ENCODE data around the gene AFF3.
"Not testable (repeated sequence)": the region's sequence is repeated elsewhere in the genome, so short reads cannot be mapped to it uniquely, and the experiment has no call there.

Gene AFF3

DNA sequence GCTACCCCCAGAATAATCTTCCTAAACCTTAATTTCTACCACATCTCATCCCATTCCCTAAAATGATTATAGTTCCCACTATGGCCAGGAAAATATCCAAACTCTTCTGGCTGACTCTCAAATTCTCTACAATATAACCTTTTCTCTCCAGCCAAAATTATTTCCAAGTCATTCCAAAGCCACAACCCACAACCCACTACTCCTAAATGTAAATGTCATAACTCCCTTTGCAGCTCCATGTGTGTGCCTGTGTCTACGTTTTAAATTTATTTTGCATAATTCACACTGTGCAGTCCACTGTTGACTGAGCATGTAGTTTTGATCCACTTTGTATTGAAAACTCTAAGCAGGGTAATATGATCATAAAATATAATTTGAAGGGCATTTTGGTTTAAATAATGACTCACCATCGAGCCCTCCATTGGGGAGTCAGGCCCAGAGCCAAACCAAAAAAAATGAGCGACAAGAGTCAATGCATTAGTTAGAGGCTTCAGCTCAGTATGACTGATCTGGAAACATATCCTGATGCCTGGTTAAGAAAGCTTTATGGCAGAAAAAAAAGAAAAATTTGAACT lies 171.0 kb downstream of the AFF3 start:
- peak; percentile 28 for DNase-seq (ENCODE audit: low spot score)
- no peak for FAIRE-seq

DNA sequence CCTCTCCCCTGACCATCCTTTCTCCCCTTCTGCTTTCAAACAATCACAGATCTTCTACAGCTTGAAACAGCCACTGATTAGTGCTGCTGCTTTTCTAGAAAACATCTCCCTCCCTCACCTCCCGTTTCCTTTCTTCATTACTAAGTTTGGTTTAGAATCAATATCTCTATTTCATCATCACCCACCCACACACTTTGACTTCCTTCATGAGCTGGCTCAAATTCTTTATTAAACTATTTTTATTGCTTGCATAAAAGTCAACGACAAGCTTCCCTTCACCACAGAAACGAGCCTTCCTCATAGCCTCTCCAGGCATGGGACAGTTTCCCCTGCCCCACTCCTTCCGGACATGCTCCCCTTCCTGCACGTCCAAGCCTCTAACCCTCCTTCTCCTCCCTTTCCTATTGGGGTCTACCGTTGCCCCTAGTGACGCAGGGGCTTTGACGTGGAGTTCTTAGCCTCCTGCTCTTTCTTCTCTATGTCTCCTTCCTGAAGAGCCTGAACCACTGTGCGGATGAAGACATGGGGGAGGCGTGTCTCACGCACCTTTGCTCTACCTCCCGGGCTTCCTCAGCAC lies 172.0 kb downstream of the AFF3 start:
- FAIRE-seq (no peak), DNase-seq (ENCODE audit: low spot score) (peak; percentile 22)

DNA sequence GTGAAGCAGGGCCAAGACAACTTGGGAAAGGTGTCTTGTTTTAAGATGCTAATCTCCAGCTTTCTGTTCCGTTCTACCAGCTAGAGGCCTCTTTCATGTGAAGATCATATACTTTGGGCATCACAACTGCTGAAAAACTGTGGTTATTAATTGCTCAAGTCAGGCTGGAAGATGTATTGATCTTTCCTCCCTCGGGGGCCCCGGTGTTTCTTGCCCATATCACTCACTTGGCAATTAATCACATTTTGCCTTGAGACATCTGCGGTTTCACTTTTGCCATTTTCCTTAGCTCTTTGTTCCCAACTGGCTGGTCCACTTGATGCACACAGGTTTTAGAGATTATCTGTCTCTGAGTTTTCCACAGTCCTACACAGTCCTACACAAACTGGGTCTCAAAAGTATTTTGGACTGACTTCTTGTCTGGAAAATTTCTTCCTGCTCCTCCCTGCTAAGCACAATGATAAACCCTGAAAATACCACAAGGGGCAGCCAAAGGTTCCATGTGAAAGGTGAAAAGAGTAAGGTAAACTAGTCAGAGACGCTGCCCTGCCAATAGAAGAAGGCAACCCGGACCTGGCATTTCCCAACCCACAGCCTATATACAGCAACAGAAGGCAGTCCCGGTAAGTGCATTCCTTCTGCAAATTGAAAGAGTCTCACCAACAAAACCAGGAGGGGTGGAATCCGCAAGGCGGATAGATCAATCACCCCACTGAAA lies 181.0 kb downstream of the AFF3 start:
- no peak for FAIRE-seq
- DNase-seq (ENCODE audit: low spot score) = no peak

DNA sequence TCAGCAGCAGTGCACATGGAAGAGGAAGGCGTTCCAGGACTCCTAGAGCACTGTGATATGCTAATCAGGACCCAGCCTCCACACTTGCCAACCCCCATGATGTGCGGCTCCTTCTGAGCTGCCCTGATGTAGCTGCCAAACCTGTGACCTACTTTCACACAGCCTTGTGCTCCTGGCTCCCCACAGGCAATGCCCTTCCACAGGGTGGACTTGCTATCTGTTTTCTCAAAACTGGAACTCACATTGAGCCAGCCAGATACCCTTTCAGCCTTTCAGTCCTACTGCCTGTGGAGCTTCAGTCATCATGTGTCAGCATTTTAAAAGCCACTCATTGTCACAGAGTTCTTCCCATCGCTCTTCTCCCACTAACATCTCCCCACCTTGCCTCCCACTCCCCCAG lies 181.6 kb downstream of the AFF3 start:
- no peak for FAIRE-seq
- no peak for DNase-seq (ENCODE audit: low spot score)

DNA sequence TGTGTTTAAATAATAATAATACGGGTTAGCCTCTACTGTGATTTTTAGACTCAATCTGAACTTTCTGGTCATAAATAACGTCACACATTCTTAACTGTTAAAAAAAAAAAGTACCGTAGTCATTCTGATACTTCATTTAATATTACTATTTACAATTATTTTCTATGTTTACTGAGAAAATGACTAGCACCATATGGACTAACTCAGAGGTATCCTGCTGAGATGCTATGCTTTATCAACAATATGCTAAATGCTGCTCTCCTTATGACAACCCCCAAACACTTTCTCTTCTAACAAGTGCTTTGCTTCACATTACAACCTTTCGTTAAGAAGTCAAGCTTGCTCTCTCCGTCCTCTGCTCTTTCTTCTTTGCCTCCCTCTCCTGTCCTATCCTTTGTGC lies 182.1 kb downstream of the AFF3 start:
- FAIRE-seq (no peak), DNase-seq (ENCODE audit: low spot score) (no peak)

DNA sequence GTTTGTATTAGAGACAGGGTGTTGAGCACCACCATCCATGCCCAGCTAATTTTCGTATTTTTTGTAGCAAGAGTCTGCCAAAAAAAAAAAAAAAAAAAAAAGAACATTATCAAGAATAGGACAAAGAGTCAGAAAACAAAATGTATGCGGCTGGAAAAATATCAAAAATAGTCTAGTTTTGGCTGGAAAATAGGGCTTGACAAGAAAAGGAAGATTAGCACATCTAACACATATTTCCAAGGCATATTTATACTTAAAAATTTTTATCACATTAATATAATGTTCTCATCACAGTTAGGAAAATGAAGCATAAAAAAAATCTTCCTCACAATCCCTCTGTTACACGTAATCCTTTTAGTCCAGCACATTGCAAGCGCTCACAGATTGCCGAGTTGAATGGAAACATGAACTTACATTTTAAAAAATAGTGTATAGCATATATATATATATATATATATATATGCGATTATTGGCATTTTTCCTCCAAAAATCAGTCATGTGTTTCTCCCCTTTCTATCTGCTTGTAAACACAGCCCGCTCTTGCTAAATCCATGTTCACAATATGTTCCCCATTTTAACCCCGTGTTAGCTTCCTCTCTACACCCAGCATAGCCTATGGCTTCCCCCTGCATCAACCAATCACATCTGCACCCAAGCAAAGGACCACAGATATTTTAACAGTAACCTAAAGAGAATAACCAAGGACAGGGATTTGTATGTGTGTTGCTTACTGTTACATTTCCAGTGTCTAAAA lies 183.0 kb downstream of the AFF3 start:
- no peak for FAIRE-seq
- no peak for DNase-seq (ENCODE audit: low spot score)

DNA sequence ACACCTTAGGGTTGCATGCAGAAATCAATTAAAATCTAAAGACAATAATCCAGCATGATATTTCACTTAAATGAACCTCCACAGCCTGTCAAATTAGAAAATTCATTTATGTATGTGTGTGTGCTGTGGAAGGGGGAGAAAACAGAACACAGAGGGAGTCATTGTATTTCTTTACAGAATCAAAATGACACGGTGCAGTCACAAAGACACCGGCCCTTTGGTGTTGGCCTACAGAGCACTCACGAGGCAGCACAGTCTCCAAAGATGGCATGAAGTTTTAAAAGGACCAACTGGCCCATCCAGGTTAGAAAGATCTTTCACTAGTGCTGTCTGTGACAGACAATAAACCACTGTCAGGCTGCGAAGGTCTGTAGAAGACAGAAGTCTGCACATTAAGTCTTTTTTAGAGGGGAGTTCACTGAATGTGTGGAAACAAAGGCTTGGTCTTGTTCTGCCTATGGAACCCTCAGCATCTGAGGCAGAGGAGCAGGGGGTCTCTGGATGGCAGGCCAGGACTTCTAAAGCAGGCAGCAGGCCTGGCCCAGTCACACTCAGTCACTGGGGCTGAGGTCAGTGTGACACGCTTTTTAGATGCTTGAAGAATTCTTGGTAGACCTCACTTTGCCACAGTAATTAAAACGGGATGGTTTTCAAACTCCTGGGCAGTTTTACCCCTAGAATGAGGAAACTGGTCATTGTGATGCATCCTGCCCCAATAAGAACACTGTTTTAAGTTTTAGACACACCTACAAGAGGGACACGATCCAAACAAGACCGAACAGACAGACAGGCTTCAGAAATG lies 184.9 kb downstream of the AFF3 start:
- FAIRE-seq = no peak
- no peak for DNase-seq (ENCODE audit: low spot score)

DNA sequence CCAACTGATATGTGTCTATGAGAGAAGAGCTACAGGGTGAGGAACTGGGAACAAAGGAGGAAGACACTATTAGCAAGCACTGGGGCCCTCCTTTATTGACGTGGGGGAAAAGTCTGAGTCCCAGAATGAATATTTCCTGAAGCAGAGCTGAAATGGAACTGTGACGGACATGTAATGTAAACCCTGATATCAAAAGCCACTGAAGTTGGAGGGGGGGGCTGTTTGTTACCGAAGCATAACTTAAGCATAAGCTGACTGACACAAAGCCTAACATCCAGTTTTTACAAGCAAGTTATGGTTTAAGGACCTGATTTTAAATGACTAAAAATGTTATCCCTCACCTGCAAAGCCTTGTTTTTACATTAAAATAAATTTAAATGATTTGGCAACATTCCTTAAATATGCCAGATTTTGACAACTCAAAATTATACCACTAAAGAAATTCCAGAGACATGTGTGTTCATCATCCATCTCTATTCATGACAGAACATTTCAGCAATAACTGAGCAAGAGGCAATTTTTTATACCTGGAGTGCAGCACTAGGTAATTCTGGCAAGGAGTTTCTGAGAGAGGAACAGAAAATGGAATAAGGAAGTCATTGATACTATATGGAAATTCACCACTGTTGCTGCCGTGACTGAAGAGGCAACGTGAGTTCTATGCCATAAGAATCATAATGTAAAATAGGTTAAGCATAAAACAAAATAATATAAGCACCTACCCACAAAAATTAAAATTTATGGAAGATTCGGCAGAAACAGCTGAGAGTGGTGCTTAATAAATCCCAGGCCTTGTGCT lies 186.0 kb downstream of the AFF3 start:
- FAIRE-seq = no peak

DNA sequence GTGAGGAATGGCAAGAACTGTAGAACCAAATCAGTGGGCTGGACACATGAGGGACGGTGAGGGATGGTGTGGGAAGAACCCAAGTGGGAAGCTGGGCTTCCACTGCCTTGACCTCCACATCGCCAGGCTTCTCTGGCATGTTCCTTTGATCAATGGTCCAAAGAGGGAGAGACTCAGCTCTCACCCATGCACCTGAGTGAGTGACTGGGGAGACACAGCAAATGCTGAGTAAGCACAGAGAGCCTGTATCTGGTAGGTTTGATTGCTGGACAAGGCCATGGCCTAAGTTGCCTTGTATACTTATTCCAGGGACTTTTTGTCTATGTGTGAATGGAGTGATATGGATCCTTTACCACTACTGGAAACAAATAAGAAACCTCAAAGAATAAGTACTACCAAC lies 188.6 kb downstream of the AFF3 start:
- DNase-seq (ENCODE audit: low spot score) (no peak), FAIRE-seq (no peak)

More for the DNA sequence above, 186.0 kb downstream of the AFF3 start:
- no peak for DNase-seq (ENCODE audit: low spot score)

DNA sequence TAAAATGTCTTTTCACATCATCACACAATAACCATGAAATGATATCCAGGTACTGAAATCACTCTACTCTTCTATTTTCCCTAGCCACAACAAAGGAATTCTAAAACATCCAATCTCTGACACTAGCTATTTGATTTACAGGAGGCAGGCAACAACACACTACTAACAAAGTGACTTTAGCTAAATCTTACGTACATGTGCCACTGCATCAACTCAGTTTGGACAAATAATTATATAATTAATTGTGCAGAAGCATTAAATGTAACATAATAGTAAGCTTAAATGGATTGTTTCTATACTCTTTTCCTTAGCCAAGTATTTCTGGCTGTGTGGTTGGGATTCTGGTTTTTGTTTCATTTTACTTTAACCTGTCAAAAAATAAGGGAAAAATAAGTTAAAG lies 192.4 kb downstream of the AFF3 start:
- DNase-seq (ENCODE audit: low spot score) (no peak), FAIRE-seq (no peak)

DNA sequence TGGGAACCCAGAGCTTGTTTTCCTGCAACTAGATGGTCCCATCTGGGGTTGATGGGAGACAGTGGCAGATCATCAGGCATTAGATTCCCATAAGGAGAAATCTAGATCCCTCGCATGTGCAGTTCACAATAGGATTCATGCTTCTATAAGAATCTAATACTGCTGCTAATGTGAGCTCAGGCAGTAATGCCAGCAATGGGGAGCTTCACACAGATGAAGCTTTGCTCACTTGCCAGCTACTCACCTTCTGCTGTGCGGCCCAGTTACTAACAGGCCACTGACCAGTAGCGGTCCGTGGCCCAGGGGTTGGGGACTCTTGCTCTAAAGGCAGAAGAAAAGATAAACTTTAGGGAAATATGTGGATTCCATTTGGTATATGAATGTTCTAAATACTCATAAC lies 192.9 kb downstream of the AFF3 start:
- DNase-seq (ENCODE audit: low spot score) (no peak), FAIRE-seq (no peak)

DNA sequence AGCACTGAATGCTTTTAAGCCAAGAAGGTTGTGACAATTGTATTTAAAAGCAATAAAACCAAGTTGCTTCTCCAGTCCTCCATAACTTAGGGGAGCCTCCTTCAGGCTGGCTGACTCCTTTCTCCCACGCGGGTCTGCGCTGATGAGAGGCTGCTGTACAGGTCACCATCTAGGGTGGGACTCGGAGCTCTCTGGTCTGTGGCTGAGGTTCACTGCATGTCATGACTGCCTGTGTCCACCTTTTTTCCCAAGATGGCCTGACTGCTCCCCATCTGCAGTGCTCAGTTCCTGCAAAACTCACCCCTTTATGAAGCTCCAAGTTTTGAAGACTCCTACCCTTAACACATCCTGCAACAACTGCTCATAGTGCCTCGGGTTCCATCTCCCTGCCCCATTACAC lies 194.4 kb downstream of the AFF3 start:
- DNase-seq (ENCODE audit: low spot score) (no peak), FAIRE-seq (no peak)

DNA sequence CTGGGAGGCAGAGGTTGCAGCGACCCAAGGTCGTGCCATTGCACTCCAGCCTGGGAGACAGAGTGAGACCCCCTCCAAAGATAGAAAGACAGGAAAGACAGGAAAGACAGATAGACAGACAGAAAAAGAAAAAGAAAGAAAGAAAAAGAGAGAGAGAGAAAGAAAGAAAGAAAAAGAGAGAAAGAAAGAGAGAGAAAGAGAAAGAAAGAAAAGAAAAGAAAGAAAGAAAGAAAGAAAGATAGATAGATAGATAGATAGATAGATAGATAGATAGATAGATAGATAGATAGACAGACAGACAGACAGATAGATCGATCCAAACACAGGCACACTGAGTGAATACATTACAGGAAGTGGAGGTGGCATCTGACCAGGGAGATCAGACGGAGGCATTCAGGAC lies 195.0 kb downstream of the AFF3 start:
- not testable (repeated sequence) for FAIRE-seq; DNase-seq (ENCODE audit: low spot score)

DNA sequence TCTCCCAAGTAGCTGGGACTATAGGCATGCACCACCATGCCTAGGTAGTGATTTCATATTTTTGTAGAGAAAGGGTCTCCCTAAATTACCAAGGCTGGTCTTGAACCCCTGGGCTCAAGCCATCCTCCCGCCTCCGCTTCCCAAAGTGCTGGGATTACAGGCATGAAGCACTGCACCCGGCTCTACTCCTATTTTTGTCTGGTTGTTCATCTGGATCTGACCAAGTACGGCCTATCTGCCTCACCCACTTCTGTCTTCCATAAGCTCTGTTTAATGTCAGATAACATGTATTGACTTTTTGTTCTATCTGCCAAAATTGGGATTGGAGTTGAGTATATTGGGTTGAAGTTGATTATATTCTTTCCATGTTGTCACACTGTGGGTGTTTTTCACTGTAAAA lies 198.4 kb downstream of the AFF3 start:
- FAIRE-seq (no peak), DNase-seq (ENCODE audit: low spot score) (no peak)

DNA sequence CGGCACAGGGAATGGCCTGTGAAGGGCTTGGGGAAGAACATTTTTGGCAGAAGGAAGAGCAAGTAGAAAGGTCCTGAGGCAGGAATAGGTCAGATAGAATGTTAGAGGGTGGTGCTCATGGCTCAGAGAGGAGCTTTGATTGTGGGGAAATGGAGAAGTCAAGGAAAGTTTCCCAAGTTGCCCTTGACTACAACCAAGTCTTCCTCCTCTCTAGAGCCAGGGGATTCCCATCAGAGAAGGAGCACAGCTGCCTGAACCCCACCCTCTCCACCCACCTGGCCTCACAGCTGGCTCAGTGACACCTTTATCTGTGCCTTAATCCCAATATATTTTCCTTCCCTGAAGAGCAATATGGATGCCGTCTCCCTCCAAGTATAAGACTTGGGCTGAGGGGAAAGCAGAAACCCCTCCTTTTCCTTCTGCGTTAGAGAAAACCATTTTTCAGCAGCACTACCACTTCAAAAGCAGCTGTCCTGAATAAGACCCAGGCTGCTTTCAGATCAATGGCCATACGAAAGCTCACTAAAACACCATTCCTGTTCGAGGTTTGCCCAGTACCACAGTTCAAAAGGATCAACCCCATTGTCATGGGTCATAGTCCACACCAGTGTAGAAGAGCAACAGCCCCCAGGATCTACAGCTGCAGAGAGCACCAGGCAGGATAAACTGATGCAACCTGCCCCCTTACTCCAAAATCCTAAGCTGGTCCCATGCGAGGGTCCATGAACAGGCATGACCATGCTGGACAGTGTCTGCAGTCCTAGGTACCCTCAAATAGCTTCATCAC lies 199.6 kb downstream of the AFF3 start:
- DNase-seq (ENCODE audit: low spot score) = no peak
- FAIRE-seq = no peak

DNA sequence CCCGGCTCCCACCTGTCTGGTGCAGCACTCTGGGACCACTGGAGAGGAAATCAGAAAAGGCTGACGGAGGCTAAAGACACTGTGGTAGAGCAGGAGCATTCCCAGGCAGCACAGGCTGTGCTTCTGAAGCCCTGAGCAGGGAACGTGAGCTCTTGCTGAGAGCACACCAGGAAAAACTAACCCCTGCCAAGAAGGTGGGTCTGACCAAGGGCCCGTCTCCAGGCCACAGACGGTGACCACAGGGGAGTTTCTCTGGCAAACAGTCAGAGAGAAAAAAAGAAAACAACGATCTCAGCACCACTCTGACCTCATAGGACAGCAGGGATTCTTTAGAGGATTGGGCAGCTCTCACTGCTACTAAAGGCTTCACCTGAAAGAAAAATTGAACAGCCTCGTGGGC lies 201.4 kb downstream of the AFF3 start:
- FAIRE-seq (no peak), DNase-seq (ENCODE audit: low spot score) (no peak)

DNA sequence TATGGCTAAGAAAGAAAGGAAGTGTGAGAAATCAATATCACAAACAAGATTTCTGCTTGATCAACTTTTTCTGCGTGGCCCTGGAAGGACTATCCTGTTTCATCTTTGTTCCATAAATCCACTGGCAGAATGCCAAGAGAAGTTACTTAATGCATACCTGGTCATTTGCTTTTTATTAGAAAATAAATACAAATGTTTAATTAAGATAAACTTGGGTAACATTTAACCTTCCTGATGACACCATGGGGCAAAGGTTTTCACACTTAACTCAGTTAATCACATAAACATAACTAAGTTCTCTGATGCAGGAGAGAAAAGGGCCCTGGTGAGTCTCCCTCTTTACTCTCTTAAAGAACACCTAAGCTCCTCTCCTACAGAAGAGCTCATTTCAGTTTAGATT lies 203.3 kb downstream of the AFF3 start:
- FAIRE-seq (no peak), DNase-seq (ENCODE audit: low spot score) (no peak)

DNA sequence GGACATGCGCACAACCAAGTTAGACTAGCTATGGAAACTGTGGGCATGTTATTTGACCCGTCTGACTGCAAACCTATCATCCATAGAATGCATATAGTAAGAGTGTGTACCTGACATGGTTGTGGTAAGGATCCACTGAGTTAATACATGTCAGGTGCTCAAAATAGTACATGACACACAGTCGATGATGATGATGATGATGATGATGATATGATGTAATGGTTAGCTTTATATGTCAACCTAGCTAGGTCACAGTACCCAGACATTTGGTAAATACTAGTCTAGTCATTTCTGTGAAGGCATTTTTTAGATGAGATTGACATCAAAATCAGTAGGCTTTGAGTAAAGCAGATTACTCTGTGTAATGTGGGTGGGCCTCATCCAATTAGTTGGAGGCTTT lies 204.1 kb downstream of the AFF3 start:
- DNase-seq (ENCODE audit: low spot score) (no peak), FAIRE-seq (peak; percentile 68)

DNA sequence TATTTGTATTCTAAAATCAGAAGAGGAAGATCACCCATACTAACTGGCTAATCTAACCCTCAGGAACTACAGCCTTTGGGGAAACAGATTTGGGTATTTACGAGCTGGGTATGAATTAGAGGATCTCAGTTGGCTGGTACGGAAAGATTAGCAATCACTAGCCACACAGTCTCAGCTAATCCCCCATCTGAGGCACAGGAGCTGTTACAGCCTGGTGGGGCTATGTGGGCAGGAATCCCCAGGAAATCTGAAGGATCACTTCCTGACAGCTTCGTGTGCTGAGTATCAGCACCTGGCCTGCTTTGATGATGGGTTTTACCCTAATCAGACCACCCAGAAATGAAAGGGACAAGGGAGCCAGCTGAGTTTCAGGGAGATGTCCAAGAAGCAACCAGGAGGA lies 206.3 kb downstream of the AFF3 start:
- FAIRE-seq (no peak), DNase-seq (ENCODE audit: low spot score) (no peak)

DNA sequence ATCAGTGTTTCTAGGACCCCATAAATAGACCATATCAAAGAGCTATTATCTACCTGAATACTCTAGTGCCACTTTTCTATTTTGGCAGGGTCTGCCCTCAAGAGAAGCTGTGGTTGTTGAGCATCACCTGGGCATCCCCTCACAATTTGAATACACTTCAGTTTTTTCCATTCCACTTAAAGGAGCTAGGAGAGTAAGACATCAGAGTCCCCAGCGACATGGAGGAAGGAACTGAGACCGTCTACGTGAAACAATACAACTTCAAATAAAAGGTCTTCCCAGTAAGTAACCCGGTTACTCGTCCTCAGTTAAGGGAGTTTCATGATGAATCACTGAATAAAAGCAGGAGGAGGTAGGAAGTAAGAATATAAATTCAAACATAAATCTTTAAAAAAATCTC lies 206.7 kb downstream of the AFF3 start:
- DNase-seq (ENCODE audit: low spot score) (no peak), FAIRE-seq (no peak)
